Activated CD4-positive, alpha-beta memory T cell treated with anti-CD3 and anti-CD28 coated beads for 36 hours (primary cell): ENCODE results near the gene UXS1. TPM values are rescaled to one million over a fixed set of nuclear protein-coding genes. Genes with fewer than 3 reads are reported as not detected.

Experiments used
- CTCF ChIA-PET: fragments of 350-600 bp; sonication (Branson Sonifier 250); formaldehyde crosslinking; loops from one replicate; lab custom pipeline; 2021; ENCODE audit warnings: antibody characterized with exemption, inconsistent platforms; lab: Charles Lee
- POLR2A ChIA-PET: fragments of 350-600 bp; sonication (Branson Sonifier 250); formaldehyde crosslinking; loops from one replicate; lab custom pipeline; 2021; ENCODE audit warnings: antibody characterized with exemption; lab: Charles Lee
- DNase-seq: peaks from one replicate; pipeline ENCODE4 v3.0.0-alpha.2; 2020
- H3K27ac Mint-ChIP-seq: one replicate; pipeline ENCODE4 v1.8.0; 2021; ENCODE audit warnings: mixed read lengths
- H3K27me3 Mint-ChIP-seq: one replicate; pipeline ENCODE4 v1.8.0; 2021; ENCODE audit warnings: mixed read lengths
- H3K36me3 Mint-ChIP-seq: one replicate; pipeline ENCODE4 v1.8.0; 2021; ENCODE audit warnings: mixed read lengths
- H3K4me1 Mint-ChIP-seq: one replicate; pipeline ENCODE4 v1.8.0; 2021; ENCODE audit warnings: low read depth, mixed read lengths
- H3K4me3 Mint-ChIP-seq: one replicate; pipeline ENCODE4 v1.8.0; 2021; ENCODE audit warnings: mild to moderate bottlenecking, mixed read lengths
- H3K9me3 Mint-ChIP-seq: one replicate; pipeline ENCODE4 v1.8.0; 2021; ENCODE audit warnings: mixed read lengths
- intact Hi-C: fragments of 100-400 bp; cut with micrococcal nuclease; formaldehyde crosslinking; loops from one replicate; pipeline ENCODE4 v1.15.1; 2023
- total RNA-seq, 2 experiments: library from RNA; stranded (reverse); gene quantifications; one replicate each; pipeline ENCODE4 v1.2.3, GENCODE V29; 2021

The UXS1 gene
- total RNA-seq, 2 experiments from 2014 or later: 39.2 to 41.5 TPM

DNA sequence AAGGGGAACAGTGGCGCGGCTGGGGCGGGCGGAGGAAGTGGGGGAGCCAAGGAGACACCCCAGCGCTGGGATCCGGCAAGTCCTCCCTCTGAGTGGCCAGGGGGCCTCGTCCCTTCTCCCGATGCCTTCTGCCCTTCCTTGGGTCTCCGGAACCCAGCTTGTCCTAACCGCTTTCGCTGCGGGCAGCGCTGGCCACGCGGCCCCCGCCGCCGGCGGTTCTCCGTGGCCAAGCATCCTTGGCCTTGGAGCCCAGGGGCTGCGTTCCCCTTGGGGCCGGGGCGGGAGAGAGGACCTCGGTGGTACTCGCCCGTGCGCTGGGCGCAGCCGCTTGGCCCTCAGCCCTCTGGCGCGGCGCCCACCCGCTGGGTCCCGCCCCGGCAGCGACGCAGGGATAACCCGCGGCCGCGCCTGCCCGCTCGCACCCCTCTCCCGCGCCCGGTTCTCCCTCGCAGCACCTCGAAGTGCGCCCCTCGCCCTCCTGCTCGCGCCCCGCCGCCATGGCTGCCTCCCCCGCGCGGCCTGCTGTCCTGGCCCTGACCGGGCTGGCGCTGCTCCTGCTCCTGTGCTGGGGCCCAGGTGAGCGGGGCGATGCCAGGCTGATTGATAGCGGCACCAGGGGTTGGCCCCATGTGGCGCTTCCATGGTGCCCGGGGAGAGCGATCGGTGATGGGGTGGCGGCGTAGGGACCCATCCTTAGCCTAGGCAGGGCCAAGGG is 128.7 kb downstream of the UXS1 start:
- Mint-ChIP-seq H3K27me3 (peaks cover 15% of the 10 kb centered on the region), H3K4me3 (peak overlapping the region; percentile 59), H3K4me1 (peaks cover 5% of the 10 kb centered on the region), H3K9me3 (no peaks in the 10 kb centered on the region), H3K27ac (no peak overlapping the region), H3K36me3 (no peaks in the 10 kb centered on the region)
- ChIA-PET POLR2A (no interaction called here), CTCF (interaction anchor here (1.5 kb wide), 1 partner anchor 20 kb away, joined by 3 read pairs; no protein-coding TSS in a partner anchor)
- peak; percentile 32 for DNase-seq
- intact Hi-C loops: no loop called here

DNA sequence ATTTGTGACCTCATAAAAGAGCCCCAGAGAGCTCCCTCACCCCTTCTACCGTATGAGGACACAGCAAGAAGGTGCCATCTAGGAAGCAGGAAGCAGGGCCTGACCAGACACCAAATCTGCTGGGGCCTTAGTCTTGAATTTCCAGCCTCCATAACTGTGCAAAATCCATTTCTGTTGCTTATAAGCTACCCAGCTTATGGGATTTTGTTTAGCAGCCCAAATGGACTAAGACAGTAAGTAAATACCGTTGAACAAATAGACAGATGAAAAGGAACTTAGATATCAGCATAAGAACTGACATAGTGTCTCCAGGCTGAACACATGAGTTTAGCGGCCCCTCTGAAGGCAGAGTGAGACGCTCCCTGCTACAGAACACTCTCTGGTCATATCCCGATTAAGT is 130.9 kb downstream of the UXS1 start:
- Mint-ChIP-seq H3K27ac (no peak overlapping the region), H3K36me3 (no peaks in the 10 kb centered on the region), H3K27me3 (peaks cover 13% of the 10 kb centered on the region), H3K9me3 (no peaks in the 10 kb centered on the region), H3K4me3 (no peak overlapping the region), H3K4me1 (peaks cover 21% of the 10 kb centered on the region)
- POLR2A ChIA-PET: no interaction called here
- CTCF ChIA-PET: no interaction called here
- intact Hi-C loops: no loop called here
- no peak for DNase-seq

DNA sequence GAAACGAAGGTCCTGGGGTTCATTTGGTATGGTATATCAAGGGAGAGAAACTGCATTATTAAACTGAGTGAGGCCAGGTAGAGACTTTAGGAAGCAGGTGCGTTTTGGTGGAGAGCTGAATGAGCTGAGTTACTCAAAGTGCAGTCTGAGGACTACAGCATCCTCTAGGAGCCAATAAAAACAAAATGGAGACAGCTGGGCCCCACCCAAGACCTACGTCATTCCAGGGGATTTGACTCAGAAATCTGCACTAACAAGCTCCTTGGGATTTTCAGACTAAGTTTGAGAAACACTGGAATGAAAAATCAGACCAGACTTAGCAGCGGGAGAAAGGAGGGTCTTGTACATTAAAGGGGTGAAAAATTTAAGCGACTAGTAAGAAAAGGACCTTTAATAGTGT is 131.5 kb downstream of the UXS1 start:
- Mint-ChIP-seq H3K27me3 (peaks cover 13% of the 10 kb centered on the region), H3K4me1 (peaks cover 26% of the 10 kb centered on the region), H3K9me3 (no peaks in the 10 kb centered on the region), H3K36me3 (no peaks in the 10 kb centered on the region), H3K4me3 (no peak overlapping the region), H3K27ac (no peak overlapping the region)
- no peak for DNase-seq
- POLR2A ChIA-PET: no interaction called here
- CTCF ChIA-PET: no interaction called here
- intact Hi-C loops: no loop called here

DNA sequence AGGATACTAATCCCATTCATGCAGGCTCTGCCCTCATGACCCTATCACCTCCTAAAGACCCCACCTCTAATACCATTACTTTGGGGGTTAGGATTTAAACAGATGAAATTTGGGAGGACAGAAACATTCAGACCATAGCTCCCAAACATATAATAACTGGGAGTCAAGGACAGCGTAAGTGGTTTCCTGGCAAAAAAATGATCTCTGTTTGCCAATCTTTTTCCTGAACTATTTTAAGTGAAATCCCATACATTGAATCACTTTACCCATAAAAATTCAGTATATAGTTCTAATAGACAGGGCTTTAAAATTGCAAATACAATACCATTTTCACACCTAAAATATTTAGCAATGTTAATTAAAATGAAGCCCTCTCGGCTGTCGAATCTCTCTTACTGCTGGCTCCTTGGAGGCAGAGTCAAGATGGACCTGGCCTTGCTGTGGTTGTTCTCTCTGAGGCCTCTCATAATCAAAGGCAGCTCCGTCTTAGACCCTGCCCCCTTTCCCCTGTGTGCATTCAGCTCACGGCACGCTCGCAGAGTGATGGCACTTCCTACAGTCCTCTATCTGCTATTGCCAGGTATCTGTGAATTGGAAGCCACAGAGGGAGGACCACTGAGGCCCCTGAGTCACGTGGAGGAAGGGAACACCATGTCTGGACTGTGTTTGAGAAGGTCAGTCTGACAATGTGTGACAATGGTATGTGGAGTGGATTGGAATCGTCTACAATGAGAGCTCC is 132.3 kb downstream of the UXS1 start:
- POLR2A ChIA-PET: no interaction called here
- H3K27me3 Mint-ChIP-seq: peaks cover 13% of the 10 kb centered on the region
- H3K36me3 Mint-ChIP-seq: no peaks in the 10 kb centered on the region
- H3K9me3 Mint-ChIP-seq: no peaks in the 10 kb centered on the region
- no peak for DNase-seq
- H3K4me3 Mint-ChIP-seq: no peak overlapping the region
- no peak overlapping the region for H3K27ac Mint-ChIP-seq
- intact Hi-C loops: no loop called here
- CTCF ChIA-PET: no interaction called here
- H3K4me1 Mint-ChIP-seq: peaks cover 34% of the 10 kb centered on the region

DNA sequence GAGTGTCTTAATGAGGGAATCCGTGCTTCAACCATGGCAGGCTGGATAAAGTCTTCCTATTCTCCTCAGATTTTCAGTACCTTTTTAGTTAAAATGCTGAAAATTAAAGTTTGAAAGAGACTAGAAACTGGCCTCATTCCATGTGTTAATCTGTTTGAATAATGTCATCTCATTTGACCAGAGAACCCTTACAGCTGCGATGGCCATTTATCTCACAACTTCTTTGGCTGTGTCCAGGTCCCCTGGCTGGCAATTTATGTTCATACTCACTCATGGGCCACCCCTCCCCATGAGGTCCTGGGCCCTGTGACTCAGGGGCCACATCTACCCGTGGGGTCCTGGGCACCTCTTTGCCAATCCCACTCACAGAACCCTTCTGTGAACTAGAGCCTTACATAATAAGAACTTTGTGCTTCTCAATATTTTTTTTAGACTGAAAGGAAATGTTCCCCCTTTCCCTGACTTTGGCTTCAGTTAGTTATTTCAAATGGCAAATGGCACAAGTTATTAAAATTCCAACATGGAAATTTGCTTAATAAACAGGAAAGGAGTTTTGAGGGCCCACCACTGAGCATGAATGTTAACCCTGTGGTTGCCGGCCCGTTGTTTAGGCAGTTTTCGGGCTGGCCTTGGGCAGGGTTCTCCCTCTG is 134.6 kb downstream of the UXS1 start:
- no peak overlapping the region for H3K27ac Mint-ChIP-seq
- H3K9me3 Mint-ChIP-seq: no peaks in the 10 kb centered on the region
- H3K4me3 Mint-ChIP-seq: no peak overlapping the region
- POLR2A ChIA-PET: no interaction called here
- H3K36me3 Mint-ChIP-seq: no peaks in the 10 kb centered on the region
- H3K4me1 Mint-ChIP-seq: peaks cover 49% of the 10 kb centered on the region
- intact Hi-C loops: no loop called here
- DNase-seq: no peak
- no peaks in the 10 kb centered on the region for H3K27me3 Mint-ChIP-seq
- CTCF ChIA-PET: interaction anchor here (0.6 to 1.1 kb wide), 3 partner anchors 35 to 185 kb away, joined by 3 to 4 read pairs (median 3); no protein-coding TSS in a partner anchor

DNA sequence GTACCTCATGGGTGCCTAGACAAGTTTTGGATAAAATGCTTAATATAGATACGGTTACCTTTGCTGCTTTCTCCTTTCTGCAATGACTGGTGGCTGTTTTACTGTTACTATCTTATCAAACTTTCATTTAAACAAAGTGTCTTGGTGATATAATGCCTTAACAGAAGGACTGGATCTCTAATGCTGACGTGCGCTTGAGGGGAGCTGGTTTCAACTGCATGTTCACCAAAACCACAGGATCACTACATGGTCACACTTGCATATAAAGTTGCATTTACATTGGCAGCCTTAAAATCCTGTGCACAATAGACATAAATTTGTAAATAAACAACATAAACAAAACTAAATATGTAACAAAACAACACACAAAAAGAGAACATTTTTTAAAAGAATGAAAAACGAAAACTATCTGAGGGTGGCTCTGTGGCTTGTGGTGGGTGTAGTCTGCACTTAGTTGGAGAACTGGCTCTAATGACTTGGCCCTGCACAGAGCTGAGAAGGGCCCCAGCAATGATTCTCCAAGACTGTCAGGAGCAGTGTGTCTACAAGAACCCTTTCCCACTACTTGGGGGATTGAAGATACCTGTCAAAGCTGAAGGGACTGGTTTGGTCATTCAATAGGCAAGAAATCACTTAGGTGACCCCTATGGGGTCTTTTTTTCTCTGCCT is 135.5 kb downstream of the UXS1 start:
- Mint-ChIP-seq H3K4me1 (peaks cover 58% of the 10 kb centered on the region), H3K27me3 (no peaks in the 10 kb centered on the region), H3K36me3 (no peaks in the 10 kb centered on the region), H3K27ac (no peak overlapping the region), H3K4me3 (no peak overlapping the region), H3K9me3 (no peaks in the 10 kb centered on the region)
- peak; percentile 38 for DNase-seq
- intact Hi-C loops: no loop called here
- CTCF ChIA-PET: interaction anchor here (0.6 to 1.1 kb wide), 3 partner anchors 36 to 185 kb away, joined by 3 to 4 read pairs (median 3); no protein-coding TSS in a partner anchor
- POLR2A ChIA-PET: no interaction called here

DNA sequence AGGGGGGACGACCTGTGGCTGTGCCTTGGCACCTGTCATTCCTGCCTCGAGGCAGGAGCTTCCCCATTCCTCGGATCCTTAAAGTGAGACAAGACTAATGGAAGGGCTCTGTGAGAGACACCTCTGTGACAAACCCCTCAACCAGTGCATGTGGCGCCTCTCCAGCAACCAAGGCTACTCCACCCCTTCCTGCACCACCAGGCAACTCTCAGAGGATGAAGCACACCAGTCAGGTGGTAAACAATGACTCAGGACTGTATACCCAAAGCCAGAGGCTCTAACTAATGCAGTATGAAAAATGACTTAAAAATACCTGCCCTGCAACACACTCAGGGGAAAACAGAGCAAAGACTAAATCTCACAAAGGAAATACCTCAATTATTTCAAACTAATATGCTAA is 136.9 kb downstream of the UXS1 start:
- peak; percentile 68 for DNase-seq
- intact Hi-C loops: loop anchor here (1.0 kb wide), 1 partner anchor 28 kb away; no protein-coding TSS in a partner anchor
- Mint-ChIP-seq H3K36me3 (no peaks in the 10 kb centered on the region), H3K27me3 (no peaks in the 10 kb centered on the region), H3K27ac (peak overlapping the region; percentile 34), H3K9me3 (no peaks in the 10 kb centered on the region), H3K4me3 (no peak overlapping the region), H3K4me1 (peaks cover 68% of the 10 kb centered on the region)
- ChIA-PET CTCF (no interaction called here), POLR2A (no interaction called here)

DNA sequence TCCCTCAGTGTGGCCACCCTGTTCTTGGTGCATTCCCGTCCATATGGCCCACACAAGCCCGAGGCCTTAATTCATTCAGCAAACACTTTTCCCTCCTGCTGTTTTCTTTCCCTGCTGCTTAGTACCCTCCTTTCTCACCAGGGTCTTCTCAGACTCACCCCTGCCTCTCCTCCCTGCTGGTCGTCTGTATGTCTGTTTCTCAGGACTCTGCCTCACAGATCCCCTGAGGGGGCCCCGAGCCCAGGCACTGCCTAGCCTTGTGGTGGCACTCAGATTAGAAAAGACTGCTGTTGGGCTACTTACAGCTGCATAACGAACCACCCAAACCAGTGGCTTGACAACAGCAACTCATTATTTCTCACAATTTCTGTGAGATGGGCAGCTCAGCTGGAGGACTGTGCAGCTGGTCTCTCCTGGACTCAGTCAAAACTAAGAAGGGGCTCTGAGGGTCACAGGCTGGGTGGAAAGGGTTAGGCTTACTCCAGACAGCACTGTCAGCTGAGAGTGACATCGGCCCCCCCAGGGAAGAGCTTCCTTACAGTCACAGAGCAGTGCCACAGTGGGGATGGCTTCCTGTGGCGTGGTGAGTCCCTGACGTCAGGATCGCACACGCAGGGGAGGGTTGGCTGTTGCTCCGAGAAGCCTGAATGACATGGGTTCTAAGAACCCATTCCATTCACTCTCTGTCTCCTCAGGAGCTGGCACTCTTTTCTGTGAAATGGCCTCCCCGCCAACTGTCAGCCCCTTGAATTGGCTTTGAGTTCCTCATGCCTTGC is 139.0 kb downstream of the UXS1 start:
- intact Hi-C loops: no loop called here
- Mint-ChIP-seq H3K36me3 (no peaks in the 10 kb centered on the region), H3K9me3 (no peaks in the 10 kb centered on the region), H3K4me3 (no peak overlapping the region), H3K27me3 (no peaks in the 10 kb centered on the region), H3K4me1 (peaks cover 68% of the 10 kb centered on the region), H3K27ac (no peak overlapping the region)
- POLR2A ChIA-PET: no interaction called here
- peak; percentile 24 for DNase-seq
- CTCF ChIA-PET: no interaction called here

DNA sequence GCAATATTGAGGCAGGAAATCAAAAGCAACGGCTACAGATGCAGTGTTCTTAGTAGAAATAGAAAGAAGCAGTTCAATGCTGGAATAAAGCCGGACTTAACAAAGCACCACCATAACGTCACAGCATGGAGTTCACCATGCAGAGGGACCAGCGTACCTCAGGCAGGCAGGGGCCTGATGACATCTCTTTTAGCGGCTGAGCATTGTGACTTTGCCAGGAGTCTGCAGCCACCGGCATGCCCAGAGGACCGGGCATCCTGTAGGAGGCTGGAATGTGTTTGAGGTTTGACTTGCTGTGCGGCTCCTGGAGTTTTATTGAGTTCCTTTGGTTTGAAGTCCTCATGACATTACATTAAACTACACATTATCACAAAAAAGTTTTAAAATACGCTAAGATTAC is 139.8 kb downstream of the UXS1 start:
- Mint-ChIP-seq H3K4me3 (no peak overlapping the region), H3K36me3 (no peaks in the 10 kb centered on the region), H3K4me1 (peaks cover 63% of the 10 kb centered on the region), H3K9me3 (no peaks in the 10 kb centered on the region), H3K27me3 (no peaks in the 10 kb centered on the region), H3K27ac (no peak overlapping the region)
- ChIA-PET POLR2A (no interaction called here), CTCF (no interaction called here)
- no peak for DNase-seq
- intact Hi-C loops: no loop called here

DNA sequence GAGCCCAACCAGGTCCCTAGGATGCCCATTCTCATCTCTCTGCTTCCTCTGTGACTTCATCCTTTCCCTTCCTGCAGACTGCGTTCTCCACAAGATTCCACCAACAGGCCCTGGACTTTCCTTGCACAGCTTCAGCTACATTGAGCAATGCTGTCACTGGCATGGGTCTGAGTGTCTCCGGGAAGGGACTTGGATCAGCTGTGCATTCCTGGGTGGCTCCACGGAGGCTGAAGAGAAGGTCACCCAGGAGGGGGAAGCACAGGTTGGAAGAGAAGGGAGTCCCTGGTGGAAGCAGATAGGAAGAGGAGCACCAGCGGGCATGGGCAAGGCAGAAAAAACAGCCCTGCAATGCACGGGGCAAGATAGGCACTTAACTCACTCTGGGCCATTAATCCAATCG is 140.5 kb downstream of the UXS1 start:
- no peaks in the 10 kb centered on the region for H3K9me3 Mint-ChIP-seq
- CTCF ChIA-PET: no interaction called here
- peaks cover 56% of the 10 kb centered on the region for H3K4me1 Mint-ChIP-seq
- POLR2A ChIA-PET: no interaction called here
- no peaks in the 10 kb centered on the region for H3K27me3 Mint-ChIP-seq
- no peak overlapping the region for H3K27ac Mint-ChIP-seq
- H3K36me3 Mint-ChIP-seq: no peaks in the 10 kb centered on the region
- intact Hi-C loops: no loop called here
- H3K4me3 Mint-ChIP-seq: no peak overlapping the region
- DNase-seq: no peak

DNA sequence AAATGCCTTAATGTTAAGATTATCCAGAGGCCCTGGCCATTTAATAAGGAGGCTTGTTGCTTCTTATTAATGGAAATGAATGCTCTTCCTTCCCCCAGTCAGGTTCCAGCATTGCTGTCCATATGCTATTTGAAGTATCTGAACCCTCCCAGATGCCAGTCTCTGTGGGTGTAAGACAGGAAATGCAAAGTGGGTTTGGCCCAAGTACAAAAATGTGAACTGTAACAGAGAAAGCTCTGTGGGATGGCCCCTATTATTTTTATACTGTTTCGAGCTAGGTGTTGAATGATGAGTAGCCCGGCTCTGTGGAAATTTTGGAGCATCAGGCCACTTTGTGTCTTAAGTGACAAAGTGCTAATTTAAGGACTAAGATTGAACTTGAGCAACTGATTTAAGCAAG is 141.0 kb downstream of the UXS1 start:
- Mint-ChIP-seq H3K4me1 (peaks cover 51% of the 10 kb centered on the region), H3K4me3 (no peak overlapping the region), H3K36me3 (no peaks in the 10 kb centered on the region), H3K9me3 (no peaks in the 10 kb centered on the region), H3K27ac (no peak overlapping the region), H3K27me3 (no peaks in the 10 kb centered on the region)
- intact Hi-C loops: no loop called here
- POLR2A ChIA-PET: no interaction called here
- no peak for DNase-seq
- CTCF ChIA-PET: no interaction called here
